Measurements from ENCODE around the gene UQCR11. TPM values are rescaled to one million over a fixed set of nuclear protein-coding genes. Genes with fewer than 3 reads are reported as not detected.

Gene UQCR11
- total RNA-seq, 3 donors from 2014 or later (not counting 1 experiment from before 2014, with no cell fraction given): 91.2 to 142 (median 99.1) TPM

DNA sequence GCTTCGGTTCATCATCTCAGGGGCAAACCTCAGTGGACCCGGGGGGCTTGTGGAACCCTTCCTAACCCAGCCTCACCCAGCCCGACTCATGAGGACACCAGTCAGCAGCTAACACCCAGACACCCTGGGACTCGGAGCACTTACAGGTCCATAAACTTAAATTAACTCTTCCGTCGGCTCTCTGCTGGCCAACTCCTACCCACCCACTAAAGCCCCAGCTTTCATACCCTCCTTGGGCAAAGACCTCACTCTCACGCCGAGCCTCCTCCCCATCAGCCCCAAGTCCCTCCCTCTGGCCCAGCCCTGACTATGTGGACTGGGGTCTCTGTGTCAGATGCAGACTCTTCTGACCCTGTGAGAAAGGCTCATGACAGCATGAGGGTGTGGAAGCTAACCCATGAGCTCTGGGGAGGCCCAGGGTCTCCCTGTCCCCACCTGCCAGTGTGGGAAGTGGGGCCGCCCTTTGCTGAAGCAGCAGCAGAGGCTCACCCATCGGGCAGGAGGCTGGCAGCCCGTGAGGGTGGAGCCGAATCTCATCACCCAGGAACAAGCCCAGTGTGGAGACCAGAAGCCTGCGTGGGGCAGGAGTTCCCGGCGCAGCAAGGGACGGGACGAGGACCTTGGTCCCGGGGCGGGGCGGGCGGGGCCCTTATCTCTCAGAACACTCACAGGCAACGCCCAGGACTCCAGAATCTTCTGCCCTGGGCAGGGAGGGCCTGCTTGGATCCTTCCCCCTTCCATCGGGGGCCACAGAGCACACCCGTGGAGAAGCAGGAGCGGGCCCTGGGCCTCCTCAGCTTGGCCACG lies 27.4 kb upstream of the UQCR11 start:
- no peaks in the 10 kb centered on the region for H3K27me3 Mint-ChIP-seq (ENCODE audit: low read depth in 2 of 2)
- no peaks in the 10 kb centered on the region for H3K9me3 ChIP-seq (ENCODE audit: control insufficient read depth, insufficient read depth, low read length)
- DNase-seq: no peak
- TF ChIP-seq, protein P1, sequence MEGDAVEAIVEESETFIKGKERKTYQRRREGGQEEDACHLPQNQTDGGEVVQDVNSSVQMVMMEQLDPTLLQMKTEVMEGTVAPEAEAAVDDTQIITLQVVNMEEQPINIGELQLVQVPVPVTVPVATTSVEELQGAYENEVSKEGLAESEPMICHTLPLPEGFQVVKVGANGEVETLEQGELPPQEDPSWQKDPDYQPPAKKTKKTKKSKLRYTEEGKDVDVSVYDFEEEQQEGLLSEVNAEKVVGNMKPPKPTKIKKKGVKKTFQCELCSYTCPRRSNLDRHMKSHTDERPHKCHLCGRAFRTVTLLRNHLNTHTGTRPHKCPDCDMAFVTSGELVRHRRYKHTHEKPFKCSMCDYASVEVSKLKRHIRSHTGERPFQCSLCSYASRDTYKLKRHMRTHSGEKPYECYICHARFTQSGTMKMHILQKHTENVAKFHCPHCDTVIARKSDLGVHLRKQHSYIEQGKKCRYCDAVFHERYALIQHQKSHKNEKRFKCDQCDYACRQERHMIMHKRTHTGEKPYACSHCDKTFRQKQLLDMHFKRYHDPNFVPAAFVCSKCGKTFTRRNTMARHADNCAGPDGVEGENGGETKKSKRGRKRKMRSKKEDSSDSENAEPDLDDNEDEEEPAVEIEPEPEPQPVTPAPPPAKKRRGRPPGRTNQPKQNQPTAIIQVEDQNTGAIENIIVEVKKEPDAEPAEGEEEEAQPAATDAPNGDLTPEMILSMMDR (IDR thresholded peaks at IDR 0.05): no peak
- intact Hi-C loops (cut with micrococcal nuclease): no loop called here
- H3K27ac Mint-ChIP-seq: no peak overlapping the region
- H3K4me3 ChIP-seq (ENCODE audit: low read length): no peak overlapping the region
- no peaks in the 10 kb centered on the region for H3K36me3 Mint-ChIP-seq
- no peak for ATAC-seq
- 97% methylated on average over 26 of the region's 26 CpGs for WGBS (ENCODE audit: insufficient coverage)
- H3K4me1 Mint-ChIP-seq: peaks cover 0 to 5% of the 10 kb centered on the region in 2 donors
- no peak overlapping the region for H3K27ac ChIP-seq (ENCODE audit: low read length)
- H3K9me3 Mint-ChIP-seq: no peaks in the 10 kb centered on the region
- peaks cover 3% of the 10 kb centered on the region for H3K4me1 ChIP-seq (ENCODE audit: control insufficient read depth, insufficient read depth, low read length)
- H3K4me3 Mint-ChIP-seq: no peak overlapping the region
- H3K27me3 ChIP-seq (ENCODE audit: control insufficient read depth, insufficient read depth, low read length): no peaks in the 10 kb centered on the region
- H3K36me3 ChIP-seq (ENCODE audit: control insufficient read depth, insufficient read depth, low read length): peaks cover 11% of the 10 kb centered on the region

DNA sequence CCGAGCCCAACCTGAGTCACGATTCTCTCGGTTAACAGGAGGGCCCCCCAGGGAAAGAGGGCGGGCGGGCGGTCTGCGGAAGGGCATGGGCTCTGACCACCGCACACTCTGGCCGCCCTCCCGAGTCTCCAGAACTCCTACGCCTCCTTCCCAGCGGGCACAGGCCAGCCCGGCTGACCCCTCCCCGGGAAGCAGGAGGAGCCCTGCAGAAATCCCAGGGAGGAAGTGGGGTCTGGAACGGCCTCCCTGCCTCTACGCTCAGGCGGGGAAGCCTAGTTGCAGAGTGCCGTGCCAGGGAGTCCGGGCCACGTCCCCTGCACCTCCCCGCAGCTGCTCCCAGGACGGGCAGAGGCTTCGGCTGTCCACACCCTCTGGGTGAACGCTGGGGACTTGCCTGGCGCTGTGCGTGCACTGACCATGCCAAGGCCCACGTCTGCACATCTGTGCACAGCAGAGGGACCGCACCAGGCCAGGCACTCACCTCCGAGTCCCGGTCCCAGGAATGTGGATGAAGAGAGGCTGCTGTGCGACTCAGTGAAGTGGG lies 26.4 kb upstream of the UQCR11 start:
- no peak overlapping the region for H3K27ac Mint-ChIP-seq
- DNase-seq (no peak), ATAC-seq (no peak)
- H3K27ac ChIP-seq (ENCODE audit: low read length): no peak overlapping the region
- 97% methylated on average over 31 of the region's 31 CpGs for WGBS (ENCODE audit: insufficient coverage)
- H3K27me3 Mint-ChIP-seq (ENCODE audit: low read depth in 2 of 2): no peaks in the 10 kb centered on the region
- H3K9me3 ChIP-seq (ENCODE audit: control insufficient read depth, insufficient read depth, low read length): no peaks in the 10 kb centered on the region
- H3K4me1 Mint-ChIP-seq: peaks cover 0 to 5% of the 10 kb centered on the region in 2 donors
- no peak overlapping the region for H3K4me3 ChIP-seq (ENCODE audit: low read length)
- H3K36me3 ChIP-seq (ENCODE audit: control insufficient read depth, insufficient read depth, low read length): peaks cover 11% of the 10 kb centered on the region
- no peaks in the 10 kb centered on the region for H3K9me3 Mint-ChIP-seq
- intact Hi-C loops (cut with micrococcal nuclease): no loop called here
- TF ChIP-seq, protein P1 (IDR thresholded peaks at IDR 0.05): no peak
- no peaks in the 10 kb centered on the region for H3K36me3 Mint-ChIP-seq
- no peak overlapping the region for H3K4me3 Mint-ChIP-seq
- peaks cover 3% of the 10 kb centered on the region for H3K4me1 ChIP-seq (ENCODE audit: control insufficient read depth, insufficient read depth, low read length)
- no peaks in the 10 kb centered on the region for H3K27me3 ChIP-seq (ENCODE audit: control insufficient read depth, insufficient read depth, low read length)

DNA sequence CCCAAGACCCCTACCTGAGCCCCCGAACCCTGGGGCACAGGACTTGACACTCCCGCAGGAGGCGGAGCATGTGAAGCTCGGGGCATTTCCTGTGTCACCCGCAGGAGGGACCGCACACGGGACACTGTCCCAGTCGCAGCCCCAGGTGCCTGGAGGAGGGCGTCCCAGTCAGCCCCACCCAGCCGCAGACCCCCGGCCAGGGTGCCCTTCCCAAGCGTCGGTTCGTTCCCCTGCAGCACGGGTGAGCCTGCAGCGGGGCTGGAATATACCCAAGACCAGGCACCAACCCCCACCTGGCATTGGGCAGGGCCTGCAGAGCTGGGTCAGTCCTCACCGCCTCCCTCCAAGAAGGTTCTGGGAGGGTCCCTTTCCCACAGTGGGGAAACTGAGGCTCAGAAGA lies 25.5 kb upstream of the UQCR11 start:
- no peaks in the 10 kb centered on the region for H3K27me3 ChIP-seq (ENCODE audit: control insufficient read depth, insufficient read depth, low read length)
- no peaks in the 10 kb centered on the region for H3K9me3 ChIP-seq (ENCODE audit: control insufficient read depth, insufficient read depth, low read length)
- WGBS (ENCODE audit: insufficient coverage): 92% methylated on average over 17 of the region's 17 CpGs
- Mint-ChIP-seq H3K36me3 (no peaks in the 10 kb centered on the region), H3K27me3 (ENCODE audit: low read depth in 2 of 2) (no peaks in the 10 kb centered on the region), H3K4me3 (no peak overlapping the region), H3K27ac (no peak overlapping the region), H3K9me3 (no peaks in the 10 kb centered on the region), H3K4me1 (peaks cover 0 to 5% of the 10 kb centered on the region in 2 donors)
- intact Hi-C loops (cut with micrococcal nuclease): no loop called here
- H3K36me3 ChIP-seq (ENCODE audit: control insufficient read depth, insufficient read depth, low read length): peaks cover 11% of the 10 kb centered on the region
- DNase-seq (no peak), ATAC-seq (no peak)
- H3K4me3 ChIP-seq (ENCODE audit: low read length): no peak overlapping the region
- no peak overlapping the region for H3K27ac ChIP-seq (ENCODE audit: low read length)
- H3K4me1 ChIP-seq (ENCODE audit: control insufficient read depth, insufficient read depth, low read length): peaks cover 3% of the 10 kb centered on the region
- TF ChIP-seq, protein P1 (IDR thresholded peaks at IDR 0.05): no peak

All from natural killer cell (primary cell).